B cell (primary cell): ENCODE data around the gene FMO4. TPM values are rescaled to one million over a fixed set of nuclear protein-coding genes. Genes with fewer than 3 reads are reported as not detected.

ENCODE experiments used
- ATAC-seq: fragments of 200-7000 bp; cut with Tn5 transposase; one replicate; pipeline ENCODE4 v1.10.0; 2021; ENCODE audit warnings: low read depth, mild to moderate bottlenecking, moderate number of reproducible peaks, moderate library complexity
- CTCF ChIA-PET: fragments of 350-600 bp; sonication (Branson Sonifier 250); formaldehyde crosslinking; loops from one replicate; lab custom pipeline; 2021; ENCODE audit warnings: antibody characterized with exemption, inconsistent platforms; lab: Charles Lee
- POLR2A ChIA-PET: fragments of 350-600 bp; sonication (Branson Sonifier 250); formaldehyde crosslinking; loops from one replicate; lab custom pipeline; 2021; ENCODE audit warnings: antibody characterized with exemption; lab: Charles Lee
- DNase-seq: peaks from one replicate; pipeline ENCODE4 v3.0.0; 2013
- H2AFZ ChIP-seq: 2 replicates; pipeline ENCODE4 v1.6.1; 2012; ENCODE audit warnings: mild to moderate bottlenecking, low read depth, low read length; ENCODE audit not compliant: insufficient read depth, poor library complexity, severe bottlenecking
- H3K27ac ChIP-seq, 2 donors: 1 replicate in 1 of 2; 2 replicates in 1 of 2; pipeline ENCODE4 v1.5.1; 2012 to 2013; ENCODE audit warnings: low read length in 2 of 2, mild to moderate bottlenecking in 2 of 2, moderate library complexity in 1 of 2
- H3K27me3 ChIP-seq, 4 experiments: fragments of 200-600 bp in 1 of 4; sonication (generic) in 1 of 4; replicated peaks in 1 of 4; 1 replicate in 2 of 4; 2 replicates in 2 of 4; pipeline versions ENCODE4 v1.6.1 to v1.7.0; 2013 to 2016; ENCODE audit warnings: low read length in 3 of 4, mild to moderate bottlenecking in 2 of 4, mixed read lengths in 1 of 4, moderate library complexity in 1 of 4; ENCODE audit not compliant: insufficient read depth in 4 of 4, control insufficient read depth in 3 of 4; ENCODE audit errors: control extremely low read depth in 1 of 4
- H3K36me3 ChIP-seq, 2 experiments: replicated peaks in 1 of 2; 1 replicate in 1 of 2; 2 replicates in 1 of 2; pipeline versions ENCODE4 v1.6.1 to v1.7.1; 2013; ENCODE audit warnings: low read length in 1 of 2; ENCODE audit not compliant: insufficient read depth in 2 of 2, control insufficient read depth in 1 of 2; ENCODE audit errors: control extremely low read depth in 1 of 2, extremely low read depth in 1 of 2
- H3K4me1 ChIP-seq, 2 donors: fragments of 200-600 bp in 1 of 2; sonication (generic) in 1 of 2; 1 replicate in 1 of 2; 2 replicates in 1 of 2; pipeline versions ENCODE4 v1.5.1 to v1.6.1; 2013 to 2017; ENCODE audit warnings: low read length in 2 of 2; ENCODE audit not compliant: control insufficient read depth in 2 of 2, insufficient read depth in 2 of 2
- H3K4me2 ChIP-seq: replicated peaks from 2 replicates; pipeline ENCODE3; 2012; ENCODE audit warnings: mild to moderate bottlenecking, low read depth, low read length; ENCODE audit not compliant: poor library complexity, severe bottlenecking
- H3K4me3 ChIP-seq, 5 experiments: fragments of 200-600 bp in 1 of 5; sonication (generic) in 1 of 5; 1 replicate in 3 of 5; 2 replicates in 2 of 5; pipeline versions ENCODE4 v1.5.1 to v1.7.0; 2011 to 2016; ENCODE audit warnings: low read length in 4 of 5, mild to moderate bottlenecking in 4 of 5, low read depth in 2 of 5, control low read depth in 1 of 5, moderate library complexity in 1 of 5; ENCODE audit not compliant: insufficient read depth in 1 of 5; ENCODE audit errors: control extremely low read depth in 1 of 5, extremely low read depth in 1 of 5
- H3K79me2 ChIP-seq: fragments of 200-600 bp; sonication (generic); one replicate; pipeline ENCODE4 v1.6.0; 2016; ENCODE audit warnings: low read length; ENCODE audit not compliant: control insufficient read depth, insufficient read depth
- H3K9ac ChIP-seq: fragments of 200-600 bp; sonication (generic); 2 replicates; pipeline ENCODE4 v1.6.1; 2017; ENCODE audit warnings: mild to moderate bottlenecking, low read length, moderate library complexity
- H3K9me3 ChIP-seq, 3 donors: one replicate each; pipeline versions ENCODE4 v1.6.1 to v1.7.1; 2013; ENCODE audit warnings: low read length in 2 of 3; ENCODE audit not compliant: control insufficient read depth in 2 of 3, insufficient read depth in 1 of 3; ENCODE audit errors: control extremely low read depth in 1 of 3
- H4K20me1 ChIP-seq: 2 replicates; pipeline ENCODE4 v1.6.0; 2012; ENCODE audit warnings: mild to moderate bottlenecking, low read length; ENCODE audit not compliant: insufficient read depth, control insufficient read depth, poor library complexity, severe bottlenecking
- H3K27ac Mint-ChIP-seq: one replicate; pipeline ENCODE4 v1.8.0; 2021; ENCODE audit warnings: mixed read lengths
- H3K27me3 Mint-ChIP-seq: one replicate; pipeline ENCODE4 v1.8.0; 2021; ENCODE audit warnings: mixed read lengths
- H3K4me1 Mint-ChIP-seq: one replicate; pipeline ENCODE4 v1.8.0; 2021; ENCODE audit warnings: mixed read lengths
- H3K4me3 Mint-ChIP-seq: one replicate; pipeline ENCODE4 v1.8.0; 2021; ENCODE audit warnings: mixed read lengths
- H3K9me3 Mint-ChIP-seq: one replicate; pipeline ENCODE4 v1.8.0; 2022; ENCODE audit warnings: mixed read lengths; ENCODE audit not compliant: insufficient read depth
- EZH2 ChIP-seq: IDR thresholded peaks from 2 replicates; pipeline ENCODE4 v1.6.1; 2012; ENCODE audit warnings: borderline replicate concordance, low read depth, mild to moderate bottlenecking, moderate library complexity, low read length; ENCODE audit not compliant: insufficient read depth, poor library complexity, severe bottlenecking
- WGBS: methylation state at CpG from one replicate; pipeline ENCODE4 v1.1.5; 2013; ENCODE audit warnings: missing lambda C conversion rate; ENCODE audit not compliant: insufficient coverage; 5-methylcytosine and 5-hydroxymethylcytosine counted together
- intact Hi-C: fragments of 100-400 bp; cut with micrococcal nuclease; formaldehyde crosslinking; loops from one replicate; pipeline ENCODE4 v1.10.0; 2022
- polyA plus RNA-seq: library from polyadenylated mRNA; depleted of rRNA; stranded (reverse); fragments of >200 nt; gene quantifications from 2 replicates; pipeline ENCODE4 v1.2.3, GENCODE V29; 2012
- total RNA-seq, 2 donors: library from RNA; stranded (reverse); fragments of 120-200 nt in 1 of 2; gene quantifications; 1 replicate in 1 of 2; 2 replicates in 1 of 2; pipeline versions ENCODE4 v1.2.3 to v1.2.4, GENCODE V29; 2013 to 2022
- TF ChIP-seq, protein P1 (sequence below): fragments of 200-600 bp; IDR thresholded peaks from one replicate; pipeline ENCODE4 v1.8.0; 2022; ENCODE audit warnings: antibody characterized with exemption, mild to moderate bottlenecking

The FMO4 gene
- total and polyA plus RNA-seq, 2 donors (not counting 1 experiment from before 2014, with no cell fraction given): 2.5 to 3.0 TPM

DNA sequence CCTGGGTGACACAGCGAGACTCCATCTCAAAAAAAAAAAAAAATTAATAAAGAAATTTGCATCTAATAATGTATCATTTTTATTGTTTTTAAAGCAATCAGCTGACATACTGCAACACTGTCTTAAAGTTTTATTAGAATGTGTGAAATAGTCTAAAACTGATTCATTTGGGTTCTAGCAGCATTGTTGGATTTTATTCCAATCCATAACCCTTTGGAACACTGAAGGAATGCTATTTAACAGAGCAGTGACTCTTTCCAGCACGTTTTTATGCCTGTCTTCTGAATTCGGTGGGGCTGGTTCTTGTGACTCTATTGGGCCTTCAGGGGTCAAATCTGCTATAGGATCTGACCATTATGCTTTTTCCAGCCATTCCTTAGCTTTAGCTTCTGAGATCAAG is 18.2 kb upstream of the FMO4 start:
- H2AFZ ChIP-seq: no peak overlapping the region
- no peaks in the 10 kb centered on the region for H3K4me1 Mint-ChIP-seq
- H3K27ac ChIP-seq: no peak overlapping the region
- H3K4me3 ChIP-seq: no peak overlapping the region
- H3K27me3 Mint-ChIP-seq: peaks cover 15% of the 10 kb centered on the region
- H3K9me3 ChIP-seq: peaks cover 7 to 15% (median 10%) of the 10 kb centered on the region in 3 donors
- H3K4me3 Mint-ChIP-seq: no peak overlapping the region
- H3K4me1 ChIP-seq: no peaks in the 10 kb centered on the region
- H3K9me3 Mint-ChIP-seq: peaks cover 8% of the 10 kb centered on the region
- H3K27me3 ChIP-seq: no peaks in the 10 kb centered on the region
- no peaks in the 10 kb centered on the region for H3K36me3 ChIP-seq
- ATAC-seq (no peak), DNase-seq (no peak)
- H3K9ac ChIP-seq: no peak overlapping the region
- CTCF ChIA-PET: no interaction called here
- intact Hi-C loops: no loop called here
- whole genome bisulfite sequencing: 100% methylated on average over 2 of the region's 3 CpGs
- no peaks in the 10 kb centered on the region for H4K20me1 ChIP-seq
- no peak overlapping the region for H3K27ac Mint-ChIP-seq
- no peaks in the 10 kb centered on the region for H3K79me2 ChIP-seq
- no peak for TF ChIP-seq EZH2
- TF ChIP-seq, protein P1, sequence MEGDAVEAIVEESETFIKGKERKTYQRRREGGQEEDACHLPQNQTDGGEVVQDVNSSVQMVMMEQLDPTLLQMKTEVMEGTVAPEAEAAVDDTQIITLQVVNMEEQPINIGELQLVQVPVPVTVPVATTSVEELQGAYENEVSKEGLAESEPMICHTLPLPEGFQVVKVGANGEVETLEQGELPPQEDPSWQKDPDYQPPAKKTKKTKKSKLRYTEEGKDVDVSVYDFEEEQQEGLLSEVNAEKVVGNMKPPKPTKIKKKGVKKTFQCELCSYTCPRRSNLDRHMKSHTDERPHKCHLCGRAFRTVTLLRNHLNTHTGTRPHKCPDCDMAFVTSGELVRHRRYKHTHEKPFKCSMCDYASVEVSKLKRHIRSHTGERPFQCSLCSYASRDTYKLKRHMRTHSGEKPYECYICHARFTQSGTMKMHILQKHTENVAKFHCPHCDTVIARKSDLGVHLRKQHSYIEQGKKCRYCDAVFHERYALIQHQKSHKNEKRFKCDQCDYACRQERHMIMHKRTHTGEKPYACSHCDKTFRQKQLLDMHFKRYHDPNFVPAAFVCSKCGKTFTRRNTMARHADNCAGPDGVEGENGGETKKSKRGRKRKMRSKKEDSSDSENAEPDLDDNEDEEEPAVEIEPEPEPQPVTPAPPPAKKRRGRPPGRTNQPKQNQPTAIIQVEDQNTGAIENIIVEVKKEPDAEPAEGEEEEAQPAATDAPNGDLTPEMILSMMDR: no peak
- POLR2A ChIA-PET: no interaction called here
- H3K4me2 ChIP-seq: no peak overlapping the region

DNA sequence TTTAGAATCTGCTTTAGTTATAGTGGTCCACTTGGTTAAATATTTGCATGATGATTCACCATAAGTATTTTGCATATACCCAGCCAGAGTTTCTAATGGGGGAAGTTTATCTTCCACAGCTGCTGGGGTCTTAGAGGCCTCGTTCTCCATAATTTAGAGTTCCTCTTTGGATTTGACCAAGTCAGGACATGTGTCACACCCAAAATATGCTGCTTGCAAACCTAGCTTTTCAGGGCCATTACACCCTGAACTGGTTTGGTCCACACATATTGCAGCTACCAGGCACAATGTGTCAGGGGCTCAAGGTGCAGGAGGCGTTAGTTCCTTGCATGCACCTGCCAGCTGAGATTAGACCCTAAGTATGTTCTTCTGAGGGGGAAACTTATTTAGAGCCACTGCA is 17.1 kb upstream of the FMO4 start:
- peaks cover 18% of the 10 kb centered on the region for H3K9me3 Mint-ChIP-seq
- Histone ChIP-seq H3K27ac (no peak overlapping the region), H3K4me2 (no peak overlapping the region), H3K9ac (no peak overlapping the region), H2AFZ (no peak overlapping the region), H3K4me1 (no peaks in the 10 kb centered on the region), H3K4me3 (no peak overlapping the region), H3K79me2 (no peaks in the 10 kb centered on the region), H4K20me1 (no peaks in the 10 kb centered on the region), H3K36me3 (no peaks in the 10 kb centered on the region), H3K27me3 (no peaks in the 10 kb centered on the region), H3K9me3 (peaks cover 10 to 26% (median 12%) of the 10 kb centered on the region in 3 donors)
- no peak overlapping the region for H3K4me3 Mint-ChIP-seq
- ChIA-PET CTCF (interaction anchor here (1.4 kb wide), 1 partner anchor 51 kb away, joined by 4 read pairs; no protein-coding TSS in a partner anchor), POLR2A (no interaction called here)
- no peak overlapping the region for H3K27ac Mint-ChIP-seq
- intact Hi-C loops: no loop called here
- WGBS: 61% methylated on average over 2 of the region's 2 CpGs
- ATAC-seq (no peak), DNase-seq (no peak)
- peaks cover 21% of the 10 kb centered on the region for H3K27me3 Mint-ChIP-seq
- no peaks in the 10 kb centered on the region for H3K4me1 Mint-ChIP-seq
- TF ChIP-seq, protein P1: no peak
- no peak for TF ChIP-seq EZH2
